ENCODE data around the gene LGSN. TPM values are rescaled to one million over a fixed set of nuclear protein-coding genes. Genes with fewer than 3 reads are reported as not detected.

The LGSN gene
- total and polyA plus RNA-seq, 10 donors: 0.09 to 0.46 (median 0.13) TPM; not detected in 1

GRCh38 chr6:63268574-63268973, 51.2 kb downstream of the LGSN start:
- H3K4me3 ChIP-seq: no peak overlapping the region
- TF ChIP-seq POLR2AphosphoS5 (IDR thresholded peaks at IDR 0.05): no peak
- no peak for TF ChIP-seq POLR2A (IDR thresholded peaks at IDR 0.05)
- TF ChIP-seq, protein P1, sequence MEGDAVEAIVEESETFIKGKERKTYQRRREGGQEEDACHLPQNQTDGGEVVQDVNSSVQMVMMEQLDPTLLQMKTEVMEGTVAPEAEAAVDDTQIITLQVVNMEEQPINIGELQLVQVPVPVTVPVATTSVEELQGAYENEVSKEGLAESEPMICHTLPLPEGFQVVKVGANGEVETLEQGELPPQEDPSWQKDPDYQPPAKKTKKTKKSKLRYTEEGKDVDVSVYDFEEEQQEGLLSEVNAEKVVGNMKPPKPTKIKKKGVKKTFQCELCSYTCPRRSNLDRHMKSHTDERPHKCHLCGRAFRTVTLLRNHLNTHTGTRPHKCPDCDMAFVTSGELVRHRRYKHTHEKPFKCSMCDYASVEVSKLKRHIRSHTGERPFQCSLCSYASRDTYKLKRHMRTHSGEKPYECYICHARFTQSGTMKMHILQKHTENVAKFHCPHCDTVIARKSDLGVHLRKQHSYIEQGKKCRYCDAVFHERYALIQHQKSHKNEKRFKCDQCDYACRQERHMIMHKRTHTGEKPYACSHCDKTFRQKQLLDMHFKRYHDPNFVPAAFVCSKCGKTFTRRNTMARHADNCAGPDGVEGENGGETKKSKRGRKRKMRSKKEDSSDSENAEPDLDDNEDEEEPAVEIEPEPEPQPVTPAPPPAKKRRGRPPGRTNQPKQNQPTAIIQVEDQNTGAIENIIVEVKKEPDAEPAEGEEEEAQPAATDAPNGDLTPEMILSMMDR (IDR thresholded peaks at IDR 0.05 in 8 of 11, conservative IDR thresholded peaks at IDR 0.05 in 3 of 11): no peak
- H3K4me1 ChIP-seq: no peaks in the 10 kb centered on the region
- H3K36me3 ChIP-seq: no peaks in the 10 kb centered on the region
- WGBS, 5 donors: 70 to 85% (median 77%) methylated on average over 2 of the region's 2 CpGs
- intact Hi-C loops (cut with DNase I; ENCODE audit: low total_unique reads): no loop called here
- H3K9me3 ChIP-seq: no peaks in the 10 kb centered on the region
- no peak for DNase-seq
- H3K27ac ChIP-seq: no peak overlapping the region
- H3K27me3 ChIP-seq (replicated peaks in 1 of 7): no peaks in the 10 kb centered on the region

DNA sequence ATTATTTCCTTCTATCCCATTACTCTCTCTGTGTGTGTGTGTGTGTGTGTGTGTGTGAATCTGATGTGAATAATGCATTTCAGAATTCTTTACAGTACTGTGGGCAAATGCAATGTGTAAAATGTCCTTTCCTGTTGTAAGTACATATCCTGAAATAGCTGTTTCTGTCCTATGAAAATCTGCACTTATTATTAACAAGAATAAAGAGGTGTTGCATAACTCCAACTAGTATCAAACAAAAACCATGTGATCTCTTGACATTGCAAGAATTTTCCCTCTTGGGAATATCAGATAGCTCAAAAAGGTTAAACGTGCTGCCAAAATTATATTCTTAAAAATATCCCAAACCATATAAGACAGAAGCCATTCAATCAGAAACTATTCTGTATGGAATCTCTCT, 52.0 kb downstream of the LGSN start:
- Histone ChIP-seq H3K9me3 (no peaks in the 10 kb centered on the region), H3K4me3 (no peak overlapping the region), H3K36me3 (no peaks in the 10 kb centered on the region), H3K27me3 (replicated peaks in 1 of 7) (no peaks in the 10 kb centered on the region), H3K4me1 (no peaks in the 10 kb centered on the region), H3K27ac (no peak overlapping the region)
- WGBS, 5 donors: 70 to 90% (median 72%) methylated on average over 1 of the region's 1 CpG
- intact Hi-C loops (cut with DNase I; ENCODE audit: low total_unique reads): no loop called here
- no peak for DNase-seq
- TF ChIP-seq POLR2AphosphoS5 (IDR thresholded peaks at IDR 0.05) (no peak), POLR2A (IDR thresholded peaks at IDR 0.05) (no peak)
- TF ChIP-seq, protein P1 (IDR thresholded peaks at IDR 0.05 in 8 of 11, conservative IDR thresholded peaks at IDR 0.05 in 3 of 11): no peak

- TF ChIP-seq POLR2A (IDR thresholded peaks at IDR 0.05): no peak
- no peak for TF ChIP-seq POLR2AphosphoS5 (IDR thresholded peaks at IDR 0.05)
- TF ChIP-seq, protein P1 (IDR thresholded peaks at IDR 0.05 in 8 of 11, conservative IDR thresholded peaks at IDR 0.05 in 3 of 11): no peak
- Histone ChIP-seq H3K36me3 (no peaks in the 10 kb centered on the region), H3K27me3 (replicated peaks in 1 of 7) (no peaks in the 10 kb centered on the region), H3K9me3 (no peaks in the 10 kb centered on the region), H3K27ac (no peak overlapping the region), H3K4me3 (no peak overlapping the region), H3K4me1 (no peaks in the 10 kb centered on the region)
- intact Hi-C loops (cut with DNase I; ENCODE audit: low total_unique reads): no loop called here
- WGBS, 5 donors: 61 to 68% (median 65%) methylated on average over 4 of the region's 4 CpGs
- no peak for DNase-seq
Observed at GRCh38 chr6:63267046-63267445, 52.7 kb downstream of the LGSN start.

- 41 to 55% (median 48%) methylated on average over 3 of the region's 3 CpGs for WGBS, 5 donors
- no peak overlapping the region for H3K27ac ChIP-seq
- H3K4me3 ChIP-seq: no peak overlapping the region
- H3K9me3 ChIP-seq: no peaks in the 10 kb centered on the region
- no peaks in the 10 kb centered on the region for H3K27me3 ChIP-seq (replicated peaks in 1 of 7)
- H3K4me1 ChIP-seq: no peaks in the 10 kb centered on the region
- TF ChIP-seq POLR2AphosphoS5 (IDR thresholded peaks at IDR 0.05) (no peak), POLR2A (IDR thresholded peaks at IDR 0.05) (no peak)
- TF ChIP-seq, protein P1 (IDR thresholded peaks at IDR 0.05 in 8 of 11, conservative IDR thresholded peaks at IDR 0.05 in 3 of 11): no peak
- no peaks in the 10 kb centered on the region for H3K36me3 ChIP-seq
- DNase-seq: no peak
- intact Hi-C loops (cut with DNase I; ENCODE audit: low total_unique reads): no loop called here
Observed at GRCh38 chr6:63263444-63263843, 56.3 kb downstream of the LGSN start.

Data from spleen (tissue), 11 donors.